Measurements from ENCODE around the gene KLHDC1. TPM values are rescaled to one million over a fixed set of nuclear protein-coding genes. Genes with fewer than 3 reads are reported as not detected.

The KLHDC1 gene
- total RNA-seq, 1 donor: 14.9 TPM

Other genes starting within 250 kb of the KLHDC1 start
- gene RPS29, start 106.7 kb upstream of the KLHDC1 start, total RNA-seq: 7,710 TPM
- 10.8 TPM for gene LRR1, start 94.2 kb upstream of the KLHDC1 start, total RNA-seq
- gene RPL36AL, start 72.5 kb upstream of the KLHDC1 start, total RNA-seq: 324 TPM
- gene MGAT2, start 72.3 kb upstream of the KLHDC1 start, total RNA-seq: 37.0 TPM
- gene DNAAF2, start 57.9 kb upstream of the KLHDC1 start, total RNA-seq: 8.3 TPM
- gene POLE2, start 4.9 kb upstream of the KLHDC1 start, total RNA-seq: 3.1 TPM
- gene KLHDC2, start 75.0 kb downstream of the KLHDC1 start, total RNA-seq: 116 TPM
- 166 TPM for gene NEMF, start 159.7 kb downstream of the KLHDC1 start, total RNA-seq
- gene ARF6, start 200.0 kb downstream of the KLHDC1 start, total RNA-seq: 92.5 TPM

Measured in mononuclear cell (primary cell).